SK-N-SH treated with all-trans-retinoic acid at 6 μM for 48 hours (cell line): ENCODE results near the gene PAPPA.

Source experiments
- ESRRG ChIP-seq: fragments of 250-450 bp; sonication (Bioruptor Pico); IDR thresholded peaks from 2 replicates; pipeline ENCODE4 v1.6.1; 2021; ENCODE audit warnings: mild to moderate bottlenecking
- ZFP30 ChIP-seq: fragments of 450-650 bp; formaldehyde crosslinking; IDR thresholded peaks from 2 replicates; pipeline ENCODE4 v1.5.0; 2022; ENCODE audit warnings: mild to moderate bottlenecking, moderate library complexity

DNA sequence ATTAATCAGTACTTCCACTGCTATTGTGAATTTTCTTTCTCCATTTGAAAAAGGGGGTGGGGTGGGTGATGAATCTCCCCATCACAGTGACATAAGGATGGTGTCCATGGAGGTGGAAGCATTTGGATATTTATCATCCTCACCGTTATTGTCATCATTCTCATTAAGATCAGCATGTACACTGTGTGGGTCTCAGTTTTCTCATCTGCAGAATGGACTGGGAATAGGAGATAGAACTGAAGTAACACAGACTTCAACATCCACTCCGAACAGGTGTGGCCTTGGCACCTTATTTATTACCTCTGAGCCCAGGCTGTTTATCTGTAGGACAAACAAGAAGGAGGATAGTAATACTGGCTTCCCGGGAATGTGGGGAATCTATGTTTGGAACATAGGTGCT lies 165.9 kb downstream of the PAPPA start:
- no peak for TF ChIP-seq ESRRG
- TF ChIP-seq ZFP30 (CRISPR knock-in tag) = no peak
